Ureter (tissue), 1 donor: ENCODE measurements around the gene GAB3. TPM values are rescaled to one million over a fixed set of nuclear protein-coding genes. Genes with fewer than 3 reads are reported as not detected.
A peak's percentile ranks its signal among the peaks of the same experiment; 100 is the strongest.

Source experiments
- DNase-seq: peaks from one replicate; pipeline ENCODE4 v3.0.0-alpha.2; 2020; ENCODE audit warnings: low spot score
- total RNA-seq: library from RNA; stranded (reverse); gene quantifications from one replicate; pipeline ENCODE4 v1.2.4, GENCODE V29; 2023
- donor health status: DM: yes; HTN: yes; CAD: no.

Gene GAB3, protein sequence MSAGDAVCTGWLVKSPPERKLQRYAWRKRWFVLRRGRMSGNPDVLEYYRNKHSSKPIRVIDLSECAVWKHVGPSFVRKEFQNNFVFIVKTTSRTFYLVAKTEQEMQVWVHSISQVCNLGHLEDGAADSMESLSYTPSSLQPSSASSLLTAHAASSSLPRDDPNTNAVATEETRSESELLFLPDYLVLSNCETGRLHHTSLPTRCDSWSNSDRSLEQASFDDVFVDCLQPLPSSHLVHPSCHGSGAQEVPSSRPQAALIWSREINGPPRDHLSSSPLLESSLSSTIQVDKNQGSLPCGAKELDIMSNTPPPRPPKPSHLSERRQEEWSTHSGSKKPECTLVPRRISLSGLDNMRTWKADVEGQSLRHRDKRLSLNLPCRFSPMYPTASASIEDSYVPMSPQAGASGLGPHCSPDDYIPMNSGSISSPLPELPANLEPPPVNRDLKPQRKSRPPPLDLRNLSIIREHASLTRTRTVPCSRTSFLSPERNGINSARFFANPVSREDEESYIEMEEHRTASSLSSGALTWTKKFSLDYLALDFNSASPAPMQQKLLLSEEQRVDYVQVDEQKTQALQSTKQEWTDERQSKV
- 4.2 TPM for total RNA-seq

DNA sequence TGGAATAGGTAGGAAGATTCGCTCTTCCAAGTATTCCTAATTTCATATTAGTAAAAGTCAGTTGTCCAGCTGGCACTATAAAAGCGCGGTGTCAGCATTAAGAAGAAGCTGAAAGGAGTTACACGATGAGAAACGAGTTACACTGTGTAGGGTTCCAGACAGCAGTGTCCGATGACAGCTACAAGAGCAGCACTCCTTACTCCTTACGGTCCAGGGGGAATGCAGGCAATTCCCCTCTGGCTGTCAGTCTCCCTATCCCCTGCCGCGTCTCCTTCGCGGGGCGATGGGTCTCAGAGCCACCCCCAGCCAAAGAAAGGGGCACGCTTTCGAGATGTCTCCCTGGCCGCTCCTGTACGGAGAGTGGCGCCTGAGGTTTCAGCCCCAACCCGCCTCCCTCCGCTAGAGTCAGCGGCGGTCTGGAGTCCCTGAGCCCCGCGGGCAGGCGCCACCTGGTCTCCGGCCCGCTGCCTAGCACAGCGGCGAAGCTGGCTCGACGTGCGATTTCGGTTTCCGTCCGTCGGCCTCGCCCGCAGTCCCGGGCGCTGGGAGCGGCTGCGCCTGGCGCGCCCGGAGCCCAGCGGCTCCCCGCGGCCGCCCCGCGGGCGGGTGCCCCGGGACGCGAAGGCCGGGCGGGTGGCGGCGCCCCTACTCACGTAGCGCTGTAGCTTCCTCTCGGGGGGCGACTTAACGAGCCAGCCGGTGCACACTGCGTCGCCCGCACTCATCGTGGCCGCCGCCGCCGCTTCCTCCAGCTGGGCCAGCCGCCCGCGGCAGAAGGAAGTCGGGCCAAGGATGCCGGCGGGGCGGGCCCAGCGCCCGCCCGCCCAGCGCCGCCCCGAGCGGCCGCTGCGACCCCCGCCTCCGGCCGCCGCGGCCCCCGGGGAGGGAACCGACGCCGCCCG, at the start of gene GAB3:
TSS of gene GAB3 (minus strand) at position 777 of the 902 bp plus-strand sequence. CDS start at position 725, 52 bp downstream.
- DNase-seq = no peak

GRCh38 chrX:154799556-154800348, 48.9 kb upstream of the GAB3 start:
- no peak for DNase-seq

DNA sequence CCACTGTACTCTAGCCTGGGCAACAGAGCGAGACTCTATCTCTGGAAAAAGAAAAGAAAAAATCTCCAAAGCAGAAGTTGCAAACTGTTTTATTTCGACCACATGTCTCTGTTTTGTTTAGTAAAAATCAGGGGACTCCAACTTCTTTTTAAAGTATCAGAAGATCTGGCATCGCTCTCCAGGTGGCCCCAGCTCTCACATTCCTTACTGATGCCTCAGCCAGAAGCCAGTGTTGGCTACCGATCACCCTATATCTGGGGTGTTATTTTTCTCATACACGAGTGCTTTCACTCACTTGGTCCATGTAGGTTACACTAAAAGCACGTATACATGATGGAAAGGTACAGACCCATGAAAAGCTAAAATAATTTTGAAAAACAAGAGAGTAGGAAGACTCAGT, 46.1 kb upstream of the GAB3 start:
- DNase-seq = no peak

DNA sequence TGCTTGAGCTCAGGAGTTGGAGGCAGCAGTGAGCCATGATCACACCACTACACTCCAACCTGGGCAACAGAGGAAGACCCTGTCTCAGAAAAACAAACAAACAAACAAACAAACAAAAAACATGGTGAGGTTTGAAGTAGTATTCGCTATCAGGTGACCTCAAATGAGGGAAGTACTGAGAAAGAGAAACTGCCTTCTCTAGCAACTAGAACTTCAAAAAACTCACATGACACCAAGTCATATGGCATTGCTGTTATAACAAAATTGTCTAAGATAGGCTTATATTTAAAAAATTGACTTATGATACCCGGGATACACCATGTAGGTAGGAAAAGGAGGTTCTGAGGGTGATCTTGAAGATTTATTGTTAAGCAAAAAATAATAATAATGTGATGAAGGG, 44.1 kb upstream of the GAB3 start:
- no peak for DNase-seq

DNA sequence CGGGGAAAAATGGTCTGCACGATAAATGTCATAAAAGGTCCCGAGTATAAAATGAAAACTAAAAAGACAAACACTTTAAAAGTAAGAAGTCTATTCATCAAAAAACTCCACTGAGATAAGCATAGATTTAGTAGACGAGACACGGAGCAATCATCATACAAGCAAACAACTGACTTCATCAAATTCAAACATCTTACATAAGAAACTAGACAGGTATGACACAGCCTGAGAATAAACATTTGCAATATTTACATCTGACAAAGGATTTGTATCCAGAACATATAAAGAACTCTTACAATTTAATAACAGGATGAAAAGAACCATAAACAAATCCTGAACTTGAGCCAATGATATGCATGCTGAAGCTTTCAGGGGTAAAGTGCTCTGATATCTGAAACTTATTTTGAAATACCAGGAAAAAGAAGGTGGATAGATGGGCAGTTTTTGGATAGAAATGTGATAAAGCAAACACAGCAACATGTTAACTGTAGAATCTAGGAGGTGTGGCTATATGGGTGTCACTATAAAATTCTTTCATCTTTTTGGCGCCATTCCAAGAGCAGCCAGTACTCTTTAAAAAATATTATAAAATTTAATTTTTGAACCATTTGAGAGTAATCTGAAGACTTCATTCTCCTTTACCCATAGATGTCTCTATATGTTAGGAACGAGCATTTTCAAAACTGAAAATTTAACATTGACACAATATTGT, 42.4 kb upstream of the GAB3 start:
- DNase-seq = no peak

GRCh38 chrX:154791939-154792338, 41.1 kb upstream of the GAB3 start:
- DNase-seq = no peak

DNA sequence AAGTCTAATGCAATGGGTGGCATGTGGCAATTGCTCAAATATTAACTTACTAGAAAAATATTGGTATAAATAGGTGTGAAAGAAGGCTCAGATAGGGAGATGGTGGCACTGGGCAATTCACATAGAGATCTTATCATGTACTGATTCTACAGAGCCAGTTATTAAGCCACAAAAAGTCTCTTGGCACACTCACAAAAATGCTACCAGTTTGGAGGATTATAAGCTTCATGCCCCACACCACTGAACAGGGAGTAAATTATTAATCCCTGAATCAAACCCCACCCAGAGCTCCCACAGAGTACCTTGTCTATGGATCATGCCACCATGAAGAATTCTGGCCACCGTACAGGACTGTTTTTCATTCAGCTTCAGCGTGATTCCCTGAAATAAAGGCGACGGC, 40.6 kb upstream of the GAB3 start:
- no peak for DNase-seq

DNA sequence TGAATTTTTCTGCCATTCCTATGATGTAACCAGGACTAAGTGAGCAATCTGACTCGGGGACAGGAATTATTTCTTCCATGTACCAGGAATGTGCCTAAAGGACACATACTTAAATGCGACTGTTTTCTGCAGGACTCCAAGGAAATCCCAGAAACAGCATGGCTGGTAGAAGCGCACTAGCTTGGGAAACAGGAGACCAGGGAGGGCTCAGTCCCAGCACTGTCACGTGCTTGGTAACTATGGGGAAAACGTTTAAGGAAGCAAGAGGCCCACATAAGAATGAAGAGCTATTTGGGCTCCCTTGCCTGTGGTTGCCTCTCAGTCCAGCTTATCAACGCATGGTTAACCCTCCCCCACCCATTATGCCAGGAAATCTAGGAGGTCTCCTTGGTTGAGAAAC, 34.8 kb upstream of the GAB3 start:
- DNase-seq = no peak

GRCh38 chrX:154784149-154784995, 33.5 kb upstream of the GAB3 start:
- DNase-seq = no peak

DNA sequence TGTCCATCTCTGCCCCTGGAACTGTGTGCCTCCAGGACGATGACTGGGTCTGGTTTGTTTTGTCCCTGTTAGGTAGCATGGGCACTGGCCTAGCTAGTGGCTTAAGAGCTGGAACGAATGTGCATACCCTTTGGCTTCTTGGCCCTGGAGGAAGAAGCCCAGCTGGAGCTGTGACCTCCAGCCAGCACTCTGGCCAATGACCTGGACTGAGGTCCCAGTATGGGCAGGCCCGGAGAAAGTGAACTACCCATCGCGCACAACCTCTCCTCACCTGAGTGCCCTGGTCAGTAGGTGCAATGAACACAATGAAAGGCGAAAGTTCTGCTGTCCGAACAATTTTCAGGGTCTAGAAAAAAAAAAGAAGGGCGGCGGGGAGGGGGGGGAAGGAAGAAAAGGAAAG, 30.1 kb upstream of the GAB3 start:
- no peak for DNase-seq

- DNase-seq = no peak
These were observed 28.4 kb upstream of the GAB3 start for GRCh38 chrX:154779261-154779660.

DNA sequence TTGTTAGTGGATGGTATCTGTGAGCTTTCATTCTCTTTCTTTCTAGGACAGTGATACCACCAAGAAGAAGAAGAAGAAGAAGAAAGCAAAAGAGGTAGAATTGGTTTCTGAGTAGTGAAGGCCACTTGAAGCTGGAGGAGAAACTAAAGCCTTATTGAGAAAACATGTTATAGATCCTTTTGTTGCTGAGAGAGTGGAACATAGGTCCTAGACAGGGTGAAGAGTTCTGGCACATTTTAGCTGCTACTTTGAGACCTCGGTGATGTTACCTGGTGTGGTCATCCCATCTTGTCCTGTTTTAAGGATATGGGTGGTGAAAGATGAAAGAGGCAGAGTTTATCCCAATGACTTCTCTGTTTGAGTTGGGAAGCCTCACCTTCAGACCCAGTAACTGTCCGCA, 25.9 kb upstream of the GAB3 start:
- no peak for DNase-seq

DNA sequence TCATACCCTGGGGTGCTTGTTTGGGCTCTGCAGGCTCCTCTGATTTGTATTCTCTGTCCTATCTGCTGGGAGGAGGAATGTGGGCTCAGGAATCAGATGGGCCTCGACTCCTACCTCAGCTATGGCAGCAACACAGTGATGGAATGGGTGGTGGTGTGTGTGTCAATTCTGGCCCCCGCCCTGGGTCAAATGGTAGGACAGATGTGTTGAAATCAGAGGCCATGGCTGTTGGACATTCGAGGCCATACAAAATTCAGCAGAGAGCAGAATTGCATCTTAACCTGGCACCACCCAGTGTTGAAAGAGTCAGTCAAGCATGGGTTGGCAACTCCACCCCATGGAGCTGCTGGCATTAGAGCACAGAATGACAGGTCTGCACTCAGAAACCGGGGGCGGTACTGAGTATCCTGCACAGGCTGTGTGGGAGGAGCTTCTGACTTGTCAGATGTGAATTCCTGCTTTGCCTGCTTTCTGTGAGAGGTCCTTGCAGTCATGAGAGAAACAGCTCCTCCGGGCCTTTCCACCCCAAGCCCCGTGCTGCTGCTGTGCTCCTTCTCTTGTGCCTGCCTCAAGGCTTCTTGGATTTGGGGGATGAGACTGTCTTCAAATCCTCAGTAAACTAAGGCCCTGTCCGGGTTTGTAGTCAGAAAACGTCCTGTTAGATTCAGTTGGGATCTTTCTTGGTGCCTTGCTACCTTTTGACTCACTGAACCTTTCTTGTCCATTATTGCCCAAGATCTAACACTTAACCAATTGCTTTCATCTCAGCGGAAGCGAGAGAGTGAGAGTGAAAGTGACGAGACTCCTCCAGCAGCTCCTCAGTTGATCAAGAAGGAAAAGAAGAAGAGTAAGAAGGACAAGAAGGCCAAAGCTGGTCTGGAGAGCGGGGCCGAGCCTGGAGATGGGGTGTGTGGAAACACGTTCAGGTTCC, 24.8 kb upstream of the GAB3 start:
- DNase-seq = no peak

- DNase-seq = no peak
These were observed 23.7 kb upstream of the GAB3 start for GRCh38 chrX:154774622-154775021.

DNA sequence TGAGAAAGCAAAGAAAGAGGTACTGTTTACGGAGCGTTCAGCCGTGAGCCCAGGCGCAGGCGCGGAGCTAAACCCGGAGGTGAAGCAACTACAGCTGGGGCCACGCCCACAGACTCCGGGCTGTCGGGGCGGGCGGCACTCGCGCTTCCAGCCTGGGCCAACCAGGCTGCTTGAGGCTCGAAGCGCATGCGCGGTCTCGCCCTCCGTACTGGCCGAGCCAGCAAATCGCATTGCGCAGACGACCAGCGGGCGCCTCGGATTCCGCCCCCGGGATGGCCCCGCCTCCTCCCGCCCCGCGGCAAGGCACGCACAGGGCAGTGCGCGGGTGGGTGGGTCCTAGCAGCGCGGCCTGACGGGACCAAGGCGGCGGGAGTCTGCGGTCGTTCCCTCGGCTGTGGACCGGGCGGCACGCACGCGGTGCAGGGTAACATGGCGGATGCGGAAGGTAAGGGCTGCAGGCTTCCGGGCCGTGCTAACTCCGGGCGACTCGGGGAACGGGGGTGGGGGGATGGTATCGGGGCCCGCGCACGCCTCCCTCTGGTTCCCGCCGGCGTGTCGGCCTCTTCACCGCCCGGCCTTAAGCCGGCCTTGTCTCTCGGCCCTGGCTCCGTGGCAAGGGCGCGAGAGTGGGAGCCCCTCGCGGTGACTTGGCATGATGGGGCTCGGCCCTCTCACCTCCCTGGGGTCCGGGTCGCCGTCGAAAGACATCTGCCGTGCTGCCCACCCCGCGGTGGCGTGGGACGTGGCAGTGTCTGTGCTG, 11.8 kb upstream of the GAB3 start, which contains the start of gene DKC1:
TSS of gene DKC1 (plus strand) at position 328 of the 760 bp plus-strand sequence. CDS start at position 430, 102 bp downstream.
- peak; percentile 95 for DNase-seq

DNA sequence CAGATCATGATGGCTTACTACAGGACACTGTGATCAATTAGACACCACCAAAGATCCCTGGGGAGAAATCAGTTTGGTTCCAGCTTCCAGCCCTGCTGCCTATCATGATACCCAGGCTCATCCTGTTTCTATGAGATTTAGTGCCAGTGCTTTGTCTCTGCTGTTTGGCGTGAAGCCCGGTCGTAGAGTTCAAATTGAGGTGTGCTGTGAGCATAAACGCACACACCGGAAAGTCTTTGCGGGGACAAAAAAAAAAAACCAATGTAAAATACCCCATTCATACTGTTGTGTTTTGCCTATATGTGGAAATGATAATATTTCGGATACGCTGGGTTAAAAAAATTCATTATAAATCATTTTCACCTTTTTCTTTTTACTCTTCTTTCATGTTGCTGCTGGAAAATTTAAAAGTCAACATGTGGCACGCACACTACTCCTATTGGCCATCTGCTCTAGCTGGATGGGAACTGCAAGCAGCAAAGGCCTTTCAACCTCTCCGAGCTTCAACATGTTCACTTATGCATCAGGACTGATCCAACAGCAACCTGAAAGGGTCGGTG, 11.2 kb upstream of the GAB3 start:
- DNase-seq = no peak

GRCh38 chrX:154758696-154759095, 7.8 kb upstream of the GAB3 start:
- no peak for DNase-seq
